Vagina (tissue), 2 donors: ENCODE results near the gene NINJ1.

ENCODE experiments used
- CTCF ChIP-seq, 3 experiments: fragments of 450-650 bp in 2 of 3; fragments of 200-600 bp in 1 of 3; sonication (generic) in 1 of 3; IDR thresholded peaks; one replicate each; pipeline ENCODE4 v1.5.1; 2017 to 2019; ENCODE audit warnings: antibody characterized with exemption in 3 of 3, mild to moderate bottlenecking in 2 of 3, moderate library complexity in 2 of 3
- POLR2A ChIP-seq, 2 donors: fragments of 450-650 bp; IDR thresholded peaks; one replicate each; pipeline ENCODE4 v1.6.1; 2017; ENCODE audit warnings: antibody characterized with exemption in 2 of 2, mild to moderate bottlenecking in 2 of 2, moderate library complexity in 2 of 2

DNA sequence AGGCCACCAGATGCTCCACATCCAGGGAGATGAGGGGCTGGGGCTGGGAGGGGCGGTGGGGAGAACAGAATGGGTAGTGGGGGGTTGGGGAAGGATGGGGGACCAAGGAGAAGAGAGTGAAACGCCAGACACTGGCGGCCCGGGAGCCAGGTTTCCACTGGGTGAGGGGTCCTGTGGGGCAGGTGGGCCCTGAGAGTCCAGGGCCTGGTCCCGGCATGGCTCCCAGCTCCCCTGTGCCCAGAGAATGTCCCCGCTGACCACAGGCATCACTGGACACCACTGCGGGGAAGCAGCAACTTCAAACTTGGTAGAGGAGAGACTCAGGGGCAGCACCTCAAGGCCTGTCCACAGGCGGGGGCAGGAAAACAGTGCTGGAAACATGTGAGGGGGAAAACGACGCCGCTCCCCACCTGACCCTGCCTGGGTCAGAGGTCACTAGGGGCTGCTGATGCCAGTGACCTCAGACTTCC is 13.2 kb downstream of the NINJ1 start:
- no peak for TF ChIP-seq POLR2A (IDR thresholded peaks at IDR 0.05)
- TF ChIP-seq CTCF (IDR thresholded peaks at IDR 0.05), result no peak
